Thoracic aorta (tissue), 2 donors: Measurements from ENCODE around the gene MYZAP. TPM values are rescaled to one million over a fixed set of nuclear protein-coding genes. Genes with fewer than 3 reads are reported as not detected.

Experiments used
- ATAC-seq: fragments of 150-250 bp; one replicate; pipeline ENCODE4 v1.8.0; 2017; ENCODE audit warnings: low read depth; ENCODE audit not compliant: insufficient number of reproducible peaks, low FRiP score
- DNase-seq: peaks from one replicate; pipeline ENCODE4 v3.0.0-alpha.2; 2020; ENCODE audit warnings: low spot score
- H3K27ac ChIP-seq, 2 donors: fragments of 200-600 bp; sonication (generic); 1 replicate in 1 of 2; 2 replicates in 1 of 2; pipeline ENCODE4 v1.5.1; 2016; ENCODE audit warnings: mild to moderate bottlenecking in 2 of 2, moderate library complexity in 2 of 2
- H3K27me3 ChIP-seq: fragments of 200-600 bp; sonication (generic); replicated peaks from 2 replicates; pipeline ENCODE4 v1.6.0; 2016; ENCODE audit warnings: mild to moderate bottlenecking; ENCODE audit not compliant: insufficient read depth
- H3K36me3 ChIP-seq: fragments of 200-600 bp; sonication (generic); one replicate; pipeline ENCODE4 v1.5.1; 2016
- H3K4me1 ChIP-seq, 2 donors: fragments of 200-600 bp; sonication (generic); 1 replicate in 1 of 2; 2 replicates in 1 of 2; pipeline versions ENCODE4 v1.5.1 to v1.6.0; 2016; ENCODE audit warnings: low read depth in 2 of 2, mild to moderate bottlenecking in 1 of 2; ENCODE audit not compliant: control insufficient read depth in 1 of 2
- H3K4me3 ChIP-seq: fragments of 200-600 bp; sonication (generic); 2 replicates; pipeline ENCODE4 v1.5.1; 2016; ENCODE audit warnings: mild to moderate bottlenecking
- H3K9me3 ChIP-seq: fragments of 200-600 bp; sonication (generic); 2 replicates; pipeline ENCODE4 v1.5.1; 2016
- CTCF ChIP-seq: fragments of 200-600 bp; sonication (generic); IDR thresholded peaks from one replicate; pipeline ENCODE4 v1.5.1; 2019; ENCODE audit warnings: antibody characterized with exemption
- total RNA-seq, 2 donors: library from RNA; depleted of rRNA; stranded (reverse); fragments of >200 nt; gene quantifications; one replicate each; pipeline versions ENCODE4 v1.1.0 to v1.2.3, GENCODE V29; 2016

MYZAP gene
- 1 to 10 TPM; 3.8 to 6.8 TPM for total RNA-seq

- Histone ChIP-seq H3K4me1 (peaks cover 8 to 34% of the 10 kb centered on the region in 2 donors), H3K27ac (peak within 1 kb of the TSS in 1 of 2 donors; percentile 6), H3K9me3 (no peaks in the 10 kb centered on the region), H3K27me3 (no peaks in the 10 kb centered on the region), H3K4me3 (peak within 1 kb of the TSS; percentile 73), H3K36me3 (no peaks in the 10 kb centered on the region)
- no peak for DNase-seq
- ATAC-seq, result no peak
- TF ChIP-seq CTCF, result no peak
These were observed at the start of gene MYZAP for GRCh38 chr15:57591822-57592367. MYZAP (plus strand) TSS chr15:57591904; CDS start chr15:57592035, 131 bp downstream.

GRCh38 chr15:57542505-57542817 is 49.2 kb upstream of the MYZAP start:
- Histone ChIP-seq H3K9me3 (no peaks in the 10 kb centered on the region), H3K4me3 (no peak overlapping the region), H3K27me3 (no peaks in the 10 kb centered on the region), H3K36me3 (peaks cover 12% of the 10 kb centered on the region), H3K27ac (no peak overlapping the region), H3K4me1 (peaks cover 5 to 13% of the 10 kb centered on the region in 2 donors)
- no peak for ATAC-seq
- no peak for TF ChIP-seq CTCF
- no peak for DNase-seq

GRCh38 chr15:57544848-57545480 is 46.7 kb upstream of the MYZAP start:
- H3K27ac ChIP-seq, result no peak overlapping the region
- ATAC-seq (no peak), DNase-seq (no peak)
- TF ChIP-seq CTCF, result no peak
- peaks cover 12% of the 10 kb centered on the region for H3K36me3 ChIP-seq
- no peaks in the 10 kb centered on the region for H3K9me3 ChIP-seq
- H3K27me3 ChIP-seq, result no peaks in the 10 kb centered on the region
- H3K4me1 ChIP-seq, result peaks cover 0 to 3% of the 10 kb centered on the region in 2 donors
- no peak overlapping the region for H3K4me3 ChIP-seq

- H3K36me3 ChIP-seq, result peaks cover 12% of the 10 kb centered on the region
- H3K9me3 ChIP-seq, result no peaks in the 10 kb centered on the region
- DNase-seq, result no peak
- peaks cover 2 to 10% of the 10 kb centered on the region in 2 donors for H3K4me1 ChIP-seq
- H3K27ac ChIP-seq, result no peak overlapping the region
- TF ChIP-seq CTCF, result no peak
- H3K4me3 ChIP-seq, result no peak overlapping the region
- H3K27me3 ChIP-seq, result no peaks in the 10 kb centered on the region
- no peak for ATAC-seq
These were observed 45.7 kb upstream of the MYZAP start for GRCh38 chr15:57545995-57546394.

- no peak for TF ChIP-seq CTCF
- no peak overlapping the region for H3K4me3 ChIP-seq
These were observed 44.4 kb upstream of the MYZAP start for GRCh38 chr15:57547243-57547755.

More at GRCh38 chr15:57547243-57547755, 44.4 kb upstream of the MYZAP start:
- H3K36me3 ChIP-seq, result peaks cover 12% of the 10 kb centered on the region
- H3K9me3 ChIP-seq, result no peaks in the 10 kb centered on the region
- peaks cover 4 to 12% of the 10 kb centered on the region in 2 donors for H3K4me1 ChIP-seq
- no peak overlapping the region for H3K27ac ChIP-seq
- H3K27me3 ChIP-seq, result no peaks in the 10 kb centered on the region
- no peak for ATAC-seq
- DNase-seq, result no peak
